ENCODE results near the gene TMEM80. TPM values are rescaled to one million over a fixed set of nuclear protein-coding genes. Genes with fewer than 3 reads are reported as not detected.

TMEM80 gene
- total and polyA plus RNA-seq, 2 of the 4 experiments (the other 2 are of a cell fraction) = 5.6 to 21.7 TPM

DNA sequence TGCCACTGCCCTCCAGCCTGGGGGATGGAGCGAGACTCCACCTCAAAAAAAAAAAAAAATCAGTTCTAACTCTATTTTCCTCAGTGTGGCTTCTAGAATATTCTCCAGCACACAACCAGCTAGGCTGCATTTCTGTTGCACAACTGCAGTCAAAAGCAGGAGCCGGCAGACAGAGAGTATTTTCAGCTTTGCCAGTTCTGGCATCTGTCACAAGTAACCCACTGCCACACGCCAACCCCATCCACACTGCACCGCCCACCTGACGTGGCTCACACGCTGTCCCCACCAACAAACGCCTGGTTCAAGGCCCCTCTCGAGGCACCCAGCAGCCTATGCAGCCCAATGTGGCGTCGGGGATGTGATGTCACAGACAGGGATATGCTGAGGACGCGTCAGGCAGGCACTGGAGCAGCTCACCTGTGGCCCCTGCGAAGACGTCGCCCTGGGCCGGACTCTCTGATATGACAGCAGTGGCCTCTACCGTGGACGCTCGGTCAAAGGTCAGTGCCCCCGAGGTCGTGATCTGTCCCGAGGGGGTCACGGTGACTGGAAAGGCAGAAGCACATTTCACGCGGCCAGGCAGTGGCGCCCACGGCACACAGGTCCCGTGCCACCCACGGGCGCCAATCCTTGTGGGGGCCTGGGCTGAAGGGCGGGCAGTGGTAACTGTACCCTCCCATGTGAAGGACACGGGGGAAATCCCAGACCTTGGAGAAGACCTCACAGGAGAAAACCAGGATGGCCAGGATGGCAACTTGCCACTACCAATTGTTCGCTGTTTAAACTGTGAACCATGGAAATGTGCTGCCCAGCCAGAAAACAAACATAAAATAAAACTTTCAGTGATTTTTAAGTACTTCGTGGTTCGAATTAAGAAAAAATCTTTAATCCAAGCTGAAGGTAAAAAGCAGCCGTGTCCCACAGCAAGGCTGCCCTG lies 16.1 kb upstream of the TMEM80 start:
- no peak overlapping the region for H3K18ac ChIP-seq (ENCODE audit: low read depth, low read length)
- H2BK20ac ChIP-seq (ENCODE audit: low read depth, low read length) = no peak overlapping the region
- no peak overlapping the region for H3K9ac ChIP-seq (ENCODE audit: low read depth, low read length)
- H3K9me1 ChIP-seq (ENCODE audit: insufficient read depth, low read length) = no peaks in the 10 kb centered on the region
- H4K20me1 ChIP-seq (ENCODE audit: insufficient read depth, low read length) = no peaks in the 10 kb centered on the region
- no peak overlapping the region for H2AFZ ChIP-seq (replicated peaks; ENCODE audit: low read length, poor library complexity)
- intact Hi-C loops (cut with micrococcal nuclease) = no loop called here
- no peak overlapping the region for H3K4ac ChIP-seq (ENCODE audit: low read depth, low read length)
- H3K4me1 ChIP-seq (ENCODE audit: control insufficient read depth, insufficient read depth, low read length) = no peaks in the 10 kb centered on the region
- ChIA-PET CTCF (no interaction called here), POLR2A (ENCODE audit: unreplicated experiment) (no interaction called here)
- no peak for ATAC-seq (ENCODE audit: low read depth)
- H3K4me2 ChIP-seq (ENCODE audit: low read depth, low read length) = no peak overlapping the region
- no peak overlapping the region for H4K91ac ChIP-seq (ENCODE audit: insufficient read depth, low read depth, low read length)
- H2BK120ac ChIP-seq (ENCODE audit: low read depth, low read length) = no peak overlapping the region
- no peaks in the 10 kb centered on the region for H3K9me3 ChIP-seq (ENCODE audit: control insufficient read depth, insufficient read depth, low read length)
- no peak overlapping the region for H2AK9ac ChIP-seq (replicated peaks; ENCODE audit: low read depth, low read length, poor library complexity)
- BruUV-seq (replicated peaks) = no TSS peak
- no peak overlapping the region for H2BK15ac ChIP-seq (ENCODE audit: low read depth, low read length)
- no peak overlapping the region for H3K4me3 ChIP-seq (ENCODE audit: insufficient read depth, low read depth, low read length)
- no peak overlapping the region for H3K23ac ChIP-seq (ENCODE audit: low read depth, low read length)
- 100% methylated on average over 20 of the region's 36 CpGs; no CpG with 5 or more reads in 1 of the 2 experiments for WGBS, 2 experiments (ENCODE audit: extremely low coverage in 2 of 2, insufficient read length in 1 of 2)
- H4K5ac ChIP-seq (ENCODE audit: low read depth, low read length) = no peak overlapping the region
- H3K56ac ChIP-seq (ENCODE audit: extremely low read depth, insufficient read depth, low read length) = no peak overlapping the region
- TF ChIP-seq CTCF (conservative IDR thresholded peaks at IDR 0.05; ENCODE audit: low read depth, low read length) = no peak
- TF ChIP-seq CHD1 (IDR thresholded peaks at IDR 0.05; ENCODE audit: low read depth, low read length) = no peak
- no peak for TF ChIP-seq CEBPB (IDR thresholded peaks at IDR 0.05; ENCODE audit: low read depth, low read length)
- TF ChIP-seq, protein P1, sequence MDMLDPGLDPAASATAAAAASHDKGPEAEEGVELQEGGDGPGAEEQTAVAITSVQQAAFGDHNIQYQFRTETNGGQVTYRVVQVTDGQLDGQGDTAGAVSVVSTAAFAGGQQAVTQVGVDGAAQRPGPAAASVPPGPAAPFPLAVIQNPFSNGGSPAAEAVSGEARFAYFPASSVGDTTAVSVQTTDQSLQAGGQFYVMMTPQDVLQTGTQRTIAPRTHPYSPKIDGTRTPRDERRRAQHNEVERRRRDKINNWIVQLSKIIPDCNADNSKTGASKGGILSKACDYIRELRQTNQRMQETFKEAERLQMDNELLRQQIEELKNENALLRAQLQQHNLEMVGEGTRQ (IDR thresholded peaks at IDR 0.05; ENCODE audit: low read depth, low read length) = no peak
- TF ChIP-seq MAZ (IDR thresholded peaks at IDR 0.05; ENCODE audit: borderline replicate concordance, low read depth, low read length) = no peak
- TF ChIP-seq RCOR1 (IDR thresholded peaks at IDR 0.05; ENCODE audit: insufficient replicate concordance, low read length) = no peak
- no peak for TF ChIP-seq POLR2A (IDR thresholded peaks at IDR 0.05; ENCODE audit: low read depth, low read length)
- no peak overlapping the region for H2BK5ac ChIP-seq (ENCODE audit: low read depth, low read length, poor library complexity, severe bottlenecking)
- no peak overlapping the region for H3K27ac ChIP-seq (ENCODE audit: insufficient read depth, low read length)
- in situ Hi-C loops (cut with MboI; ENCODE audit: low sequenced_read_pairs) = no loop called here
- peaks cover 46% of the 10 kb centered on the region for H3K36me3 ChIP-seq (ENCODE audit: control insufficient read depth, insufficient read depth, low read length)
- no peak overlapping the region for H3K14ac ChIP-seq (replicated peaks; ENCODE audit: low read depth, low read length)
- DNase-seq = no peak
- no peak overlapping the region for H2AK5ac ChIP-seq (ENCODE audit: low read depth, low read length)
- H3K27me3 ChIP-seq (ENCODE audit: control insufficient read depth, insufficient read depth, low read length) = no peaks in the 10 kb centered on the region
- no peaks in the 10 kb centered on the region; a peak in 2 of 4 replicates for H3K79me1 ChIP-seq (ENCODE audit: low read depth in 1 of 2, low read length in 2 of 2)
- dilution Hi-C loops (cut with HindIII; ENCODE audit: low sequenced_read_pairs, unreplicated experiment) = no loop called here
- no peak overlapping the region for H4K8ac ChIP-seq (ENCODE audit: low read depth in 2 of 2, low read length in 2 of 2)
